ENCODE measurements around the gene PRODH.
"Not testable (repeated sequence)": the region's sequence is repeated elsewhere in the genome, so short reads cannot be mapped to it uniquely, and the experiment has no call there.

PRODH gene, protein sequence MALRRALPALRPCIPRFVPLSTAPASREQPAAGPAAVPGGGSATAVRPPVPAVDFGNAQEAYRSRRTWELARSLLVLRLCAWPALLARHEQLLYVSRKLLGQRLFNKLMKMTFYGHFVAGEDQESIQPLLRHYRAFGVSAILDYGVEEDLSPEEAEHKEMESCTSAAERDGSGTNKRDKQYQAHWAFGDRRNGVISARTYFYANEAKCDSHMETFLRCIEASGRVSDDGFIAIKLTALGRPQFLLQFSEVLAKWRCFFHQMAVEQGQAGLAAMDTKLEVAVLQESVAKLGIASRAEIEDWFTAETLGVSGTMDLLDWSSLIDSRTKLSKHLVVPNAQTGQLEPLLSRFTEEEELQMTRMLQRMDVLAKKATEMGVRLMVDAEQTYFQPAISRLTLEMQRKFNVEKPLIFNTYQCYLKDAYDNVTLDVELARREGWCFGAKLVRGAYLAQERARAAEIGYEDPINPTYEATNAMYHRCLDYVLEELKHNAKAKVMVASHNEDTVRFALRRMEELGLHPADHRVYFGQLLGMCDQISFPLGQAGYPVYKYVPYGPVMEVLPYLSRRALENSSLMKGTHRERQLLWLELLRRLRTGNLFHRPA

DNA sequence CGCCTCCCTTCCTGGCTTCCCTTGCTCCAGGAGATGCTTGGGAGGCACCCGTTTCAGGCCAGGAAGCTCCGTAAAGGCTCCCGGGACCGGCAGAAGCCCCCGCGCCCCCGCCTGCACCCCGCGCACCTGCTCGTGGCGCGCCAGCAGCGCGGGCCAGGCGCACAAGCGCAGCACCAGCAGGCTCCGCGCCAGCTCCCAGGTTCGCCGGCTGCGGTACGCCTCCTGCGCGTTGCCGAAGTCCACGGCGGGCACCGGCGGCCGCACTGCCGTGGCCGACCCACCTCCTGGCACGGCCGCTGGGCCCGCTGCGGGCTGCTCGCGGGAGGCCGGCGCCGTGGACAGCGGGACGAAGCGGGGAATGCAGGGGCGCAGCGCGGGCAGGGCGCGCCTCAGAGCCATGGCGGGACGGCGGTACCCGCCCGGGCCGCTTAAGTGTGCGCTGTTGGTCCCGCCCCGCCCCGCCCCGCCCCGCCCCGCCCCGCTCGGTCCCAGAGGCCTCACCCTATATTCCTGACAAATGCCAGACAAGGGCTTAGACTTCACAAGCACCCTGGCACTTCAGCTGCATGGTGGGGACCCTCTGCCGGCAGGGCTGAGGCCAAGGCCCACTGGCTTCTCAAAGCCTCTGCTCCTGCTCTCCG, at the start of gene PRODH:
PRODH (minus strand) TSS at position 405 of the 641 bp plus-strand sequence; CDS start at position 399, 6 bp downstream.
- DNase-seq (ENCODE audit: low read depth in 2 of 2): no peak

DNA sequence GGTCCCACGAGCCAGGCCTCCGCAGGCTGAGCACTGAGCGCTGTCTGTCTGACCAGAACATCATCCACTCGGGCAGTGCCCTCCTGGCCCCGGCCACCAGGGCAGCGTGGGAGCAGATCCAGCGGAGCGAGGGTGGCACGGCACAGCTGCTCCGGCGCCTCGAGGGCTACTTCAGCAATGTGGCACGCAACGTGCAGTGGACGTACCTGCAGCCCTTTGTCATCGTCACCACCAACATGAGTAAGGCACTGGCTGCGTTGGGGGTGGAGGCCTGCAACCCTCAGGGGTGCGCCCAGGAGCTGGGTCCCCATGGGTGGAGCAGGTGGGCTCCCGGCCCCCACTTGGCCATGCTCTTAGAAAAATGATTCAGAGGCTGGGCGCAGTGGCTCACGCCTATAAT, 49.7 kb upstream of the PRODH start:
- no peak for DNase-seq (ENCODE audit: low read depth in 2 of 2)

DNA sequence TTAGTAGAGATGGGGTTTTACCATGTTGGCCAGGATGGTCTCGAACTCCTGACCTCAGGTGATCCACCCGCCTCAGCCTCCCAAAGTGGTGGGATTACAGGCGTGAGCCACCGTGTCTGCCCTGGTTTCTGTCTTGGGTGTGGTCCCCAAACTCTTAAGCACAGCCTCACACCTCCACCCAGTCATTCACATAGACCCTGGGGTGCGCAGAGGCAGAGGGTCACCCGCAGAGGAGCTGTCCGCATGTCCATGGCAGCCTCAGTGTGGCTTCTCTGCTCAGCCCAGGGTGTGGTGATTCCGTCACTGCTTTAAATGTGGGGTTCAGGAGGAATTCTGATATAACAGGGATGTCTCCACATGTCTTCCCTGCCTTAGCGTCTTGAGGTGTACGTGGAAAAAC, 48.5 kb upstream of the PRODH start:
- no peak for DNase-seq (ENCODE audit: low read depth in 2 of 2)

DNA sequence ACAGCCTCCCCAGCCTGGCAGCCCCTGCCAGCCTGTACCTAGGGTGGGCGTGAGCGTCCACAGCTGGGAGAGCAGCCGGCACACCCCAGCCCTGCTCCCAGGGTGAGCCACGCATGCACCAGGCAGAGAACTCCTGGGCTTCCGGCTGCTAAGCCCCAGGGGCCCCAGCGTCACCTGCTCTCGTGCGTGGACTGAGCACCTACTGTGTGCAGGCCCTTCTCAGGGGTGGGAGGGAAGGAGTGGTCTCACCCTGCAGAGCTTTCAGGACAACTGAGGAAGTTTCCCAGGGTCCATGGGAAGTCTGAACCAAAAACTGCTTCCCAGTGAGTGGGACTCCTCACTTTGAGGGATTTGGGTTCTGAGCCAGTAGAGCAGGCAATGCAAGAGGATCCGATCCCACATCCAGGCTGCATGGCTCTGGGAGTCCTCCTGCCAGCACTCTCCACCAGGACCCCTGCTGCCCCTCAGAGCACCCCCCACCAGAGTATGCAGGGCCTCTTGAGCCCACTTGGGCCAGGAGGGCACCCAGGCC, 47.1 kb upstream of the PRODH start:
- DNase-seq (ENCODE audit: low read depth in 2 of 2): no peak

GRCh38 chr22:18980829-18981228, 44.7 kb upstream of the PRODH start:
- DNase-seq (ENCODE audit: low read depth in 2 of 2): no peak

DNA sequence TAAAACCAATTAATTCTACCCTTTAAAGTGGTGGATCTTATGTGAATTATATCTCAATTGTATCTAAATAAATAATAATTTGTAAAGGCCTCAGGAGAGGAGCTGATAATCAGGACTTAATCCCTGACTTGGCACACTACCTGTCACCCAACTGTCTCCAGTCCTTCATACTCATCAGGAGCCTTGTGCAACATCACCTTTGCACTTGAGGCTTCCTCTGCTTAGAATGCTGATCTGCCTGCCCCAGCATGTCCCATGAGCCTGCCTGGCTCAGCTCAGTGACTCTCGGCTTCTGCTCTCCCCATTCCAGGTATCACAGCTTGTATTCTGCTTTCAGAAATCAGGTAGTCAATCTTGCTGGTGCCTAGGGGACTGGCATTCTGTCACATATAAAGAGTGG, 43.9 kb upstream of the PRODH start:
- no peak for DNase-seq (ENCODE audit: low read depth in 2 of 2)

DNA sequence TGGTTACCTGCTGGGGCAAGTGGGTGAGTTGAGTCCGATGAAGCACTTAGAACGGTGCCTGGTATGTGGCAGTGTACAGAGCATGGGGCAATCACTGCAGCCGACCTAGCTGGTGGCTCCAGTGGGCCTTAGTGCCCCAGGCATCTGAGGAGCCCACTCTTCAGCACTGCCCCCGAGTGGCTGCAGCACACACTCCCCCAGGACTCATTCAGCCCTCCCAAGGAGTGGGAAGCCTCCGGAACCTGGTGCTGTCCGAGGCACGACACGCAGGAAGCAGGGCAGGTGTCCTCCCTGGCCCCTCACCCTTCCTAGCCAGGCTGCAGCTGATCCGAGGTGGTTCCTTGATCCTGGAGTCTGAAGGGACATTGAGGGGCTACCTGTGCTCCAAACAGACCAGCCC, 42.4 kb upstream of the PRODH start:
- DNase-seq (ENCODE audit: low read depth in 2 of 2): no peak

GRCh38 chr22:18977824-18978425, 41.8 kb upstream of the PRODH start:
- DNase-seq (ENCODE audit: low read depth in 2 of 2): no peak

GRCh38 chr22:18976197-18976751, 40.2 kb upstream of the PRODH start:
- no peak for DNase-seq (ENCODE audit: low read depth in 2 of 2)

DNA sequence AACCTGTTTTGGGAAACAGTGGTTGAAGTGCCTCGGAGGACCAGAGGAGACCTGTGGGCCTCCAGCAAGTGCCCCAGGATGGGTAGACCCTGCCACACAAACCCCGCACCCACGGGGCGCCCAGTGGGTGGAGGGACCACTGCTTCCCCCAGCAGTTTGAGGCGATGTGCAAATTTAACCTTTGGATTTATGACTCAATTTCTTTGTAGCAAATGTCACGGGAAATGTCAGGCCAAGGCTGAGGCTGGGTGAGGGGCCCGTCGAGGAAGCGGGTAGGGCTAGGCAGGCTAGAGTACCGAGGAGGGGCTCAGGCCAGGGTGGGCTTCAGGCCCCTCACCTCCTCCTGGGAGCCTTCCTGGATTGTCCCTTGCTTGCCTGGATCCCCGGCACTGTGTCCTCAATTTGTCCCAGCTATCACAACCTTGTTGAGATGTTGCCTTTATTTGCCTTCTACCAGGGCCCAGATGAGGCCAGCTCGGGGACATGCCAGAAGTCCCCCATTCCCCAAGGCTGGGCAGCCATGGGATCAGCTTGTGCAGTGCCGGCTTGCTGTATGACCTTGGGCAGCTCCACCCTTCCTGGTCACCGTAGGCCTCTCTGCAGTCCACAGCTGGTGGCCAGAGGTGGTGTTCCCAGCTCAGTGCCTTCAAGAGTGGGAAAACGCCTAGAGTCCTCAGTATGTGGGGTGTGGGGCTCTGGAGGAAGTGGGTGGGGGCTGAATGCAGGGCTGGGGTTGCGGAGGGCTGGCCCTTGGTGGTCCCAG, 39.5 kb upstream of the PRODH start:
- DNase-seq (ENCODE audit: low read depth in 2 of 2): no peak

DNA sequence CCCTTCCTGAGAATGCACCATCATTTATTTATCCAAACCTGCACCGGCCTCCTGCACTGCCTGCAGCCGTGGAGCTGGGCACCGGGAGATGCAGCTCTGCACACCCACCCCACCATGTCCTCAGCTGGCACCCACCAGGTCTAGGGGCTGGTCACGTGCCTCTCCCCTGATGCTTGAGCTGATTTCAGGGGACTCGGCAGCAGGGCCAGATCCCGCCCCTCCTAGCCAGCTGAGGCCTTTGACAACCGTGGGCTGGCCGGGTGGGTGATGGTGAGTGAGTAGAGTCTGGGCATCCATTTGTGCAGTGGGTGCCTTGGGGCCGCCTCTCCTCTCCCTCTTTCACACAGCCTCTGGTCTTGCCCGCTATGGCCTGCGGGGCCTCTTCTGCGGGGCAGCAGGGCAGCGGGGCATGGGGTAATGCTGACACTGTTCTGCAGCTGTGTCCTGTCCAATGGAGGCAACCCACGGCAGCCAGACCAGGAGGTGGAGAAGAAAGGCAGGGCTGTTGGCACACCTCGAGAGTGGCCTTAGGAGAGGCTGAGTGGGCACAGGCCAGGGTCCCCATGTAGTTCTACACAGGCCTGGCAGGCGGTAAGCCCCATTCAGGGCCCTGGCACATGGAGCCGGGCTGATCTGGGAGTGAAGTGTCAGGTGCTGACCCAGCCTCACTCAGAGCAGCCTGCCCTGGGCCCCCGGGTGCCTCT, 38.5 kb upstream of the PRODH start:
- DNase-seq (ENCODE audit: low read depth in 2 of 2): no peak

GRCh38 chr22:18973264-18974031, 37.4 kb upstream of the PRODH start:
- DNase-seq (ENCODE audit: low read depth in 2 of 2): no peak

DNA sequence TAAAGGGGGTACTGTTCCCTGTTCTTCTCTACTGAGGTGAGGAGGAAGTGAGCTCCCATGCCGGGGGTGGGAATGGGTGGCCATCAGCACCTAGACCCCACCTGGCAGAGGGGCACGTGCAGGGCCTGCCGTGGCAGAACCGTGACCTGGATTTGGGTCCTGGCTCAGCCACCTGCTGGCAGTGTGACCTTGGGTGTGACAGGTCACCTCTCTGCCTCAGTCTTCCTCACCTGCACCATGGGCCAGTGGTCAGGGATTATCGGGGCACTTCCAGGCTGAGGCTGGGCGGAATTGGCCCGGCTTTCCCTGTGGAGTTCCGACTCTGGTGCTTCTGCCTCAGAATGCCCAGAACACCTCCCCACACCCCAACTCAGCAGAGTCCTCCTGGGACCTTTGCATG, 36.5 kb upstream of the PRODH start:
- DNase-seq (ENCODE audit: low read depth in 2 of 2): not testable (repeated sequence)

GRCh38 chr22:18972029-18972428, 35.9 kb upstream of the PRODH start:
- not testable (repeated sequence) for DNase-seq (ENCODE audit: low read depth in 2 of 2)

- no peak for DNase-seq (ENCODE audit: low read depth in 2 of 2)
Observed at GRCh38 chr22:18971321-18971751, 35.2 kb upstream of the PRODH start.

GRCh38 chr22:18970948-18971315, 34.8 kb upstream of the PRODH start:
- no peak for DNase-seq (ENCODE audit: low read depth in 2 of 2)

- DNase-seq (ENCODE audit: low read depth in 2 of 2): no peak
Observed at GRCh38 chr22:18970176-18970947, 34.3 kb upstream of the PRODH start.

GRCh38 chr22:18969158-18969942, 33.3 kb upstream of the PRODH start:
- DNase-seq (ENCODE audit: low read depth in 2 of 2): not testable (repeated sequence)
